LNCaP clone FGC (cell line): ENCODE data around the gene PRDM5.

Experiments
- DNase-seq: peaks from one replicate; pipeline ENCODE4 v3.0.0-alpha.2; 2011; ENCODE audit warnings: low read depth
- H3K4me3 ChIP-seq: 2 replicates; pipeline ENCODE4 v1.5.1; 2011; ENCODE audit warnings: mild to moderate bottlenecking, low read depth, low read length, control low read depth
- TF ChIP-seq, protein P1 (sequence below): IDR thresholded peaks from 2 replicates; pipeline ENCODE4 v1.5.1; 2012; ENCODE audit warnings: mild to moderate bottlenecking; ENCODE audit not compliant: control insufficient read depth, insufficient read depth; ENCODE audit errors: extremely low read depth

Gene PRDM5

DNA sequence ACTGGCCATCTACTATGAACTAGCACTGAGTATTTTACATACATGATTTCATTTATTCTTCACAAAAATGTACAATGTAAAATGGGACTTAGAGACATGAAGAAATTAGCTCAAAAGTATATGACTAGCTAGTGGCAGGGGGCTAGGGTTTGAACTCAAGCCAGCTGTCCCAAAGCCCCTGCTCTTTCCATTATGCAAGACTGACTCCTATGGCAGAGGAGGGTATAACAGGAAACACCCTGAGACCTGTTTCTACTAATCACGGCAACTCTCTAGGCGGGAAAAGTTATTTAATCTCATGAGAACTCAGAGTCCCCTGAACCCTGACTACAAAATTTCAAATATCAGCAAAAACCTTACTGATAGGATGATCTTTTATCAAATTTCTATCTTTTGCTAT is 150.6 kb downstream of the PRDM5 start:
- TF ChIP-seq, protein P1, sequence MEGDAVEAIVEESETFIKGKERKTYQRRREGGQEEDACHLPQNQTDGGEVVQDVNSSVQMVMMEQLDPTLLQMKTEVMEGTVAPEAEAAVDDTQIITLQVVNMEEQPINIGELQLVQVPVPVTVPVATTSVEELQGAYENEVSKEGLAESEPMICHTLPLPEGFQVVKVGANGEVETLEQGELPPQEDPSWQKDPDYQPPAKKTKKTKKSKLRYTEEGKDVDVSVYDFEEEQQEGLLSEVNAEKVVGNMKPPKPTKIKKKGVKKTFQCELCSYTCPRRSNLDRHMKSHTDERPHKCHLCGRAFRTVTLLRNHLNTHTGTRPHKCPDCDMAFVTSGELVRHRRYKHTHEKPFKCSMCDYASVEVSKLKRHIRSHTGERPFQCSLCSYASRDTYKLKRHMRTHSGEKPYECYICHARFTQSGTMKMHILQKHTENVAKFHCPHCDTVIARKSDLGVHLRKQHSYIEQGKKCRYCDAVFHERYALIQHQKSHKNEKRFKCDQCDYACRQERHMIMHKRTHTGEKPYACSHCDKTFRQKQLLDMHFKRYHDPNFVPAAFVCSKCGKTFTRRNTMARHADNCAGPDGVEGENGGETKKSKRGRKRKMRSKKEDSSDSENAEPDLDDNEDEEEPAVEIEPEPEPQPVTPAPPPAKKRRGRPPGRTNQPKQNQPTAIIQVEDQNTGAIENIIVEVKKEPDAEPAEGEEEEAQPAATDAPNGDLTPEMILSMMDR, result peak; percentile 9; the same call in 1 of the 2 replicates
- DNase-seq, result no peak
- no peak overlapping the region for H3K4me3 ChIP-seq

DNA sequence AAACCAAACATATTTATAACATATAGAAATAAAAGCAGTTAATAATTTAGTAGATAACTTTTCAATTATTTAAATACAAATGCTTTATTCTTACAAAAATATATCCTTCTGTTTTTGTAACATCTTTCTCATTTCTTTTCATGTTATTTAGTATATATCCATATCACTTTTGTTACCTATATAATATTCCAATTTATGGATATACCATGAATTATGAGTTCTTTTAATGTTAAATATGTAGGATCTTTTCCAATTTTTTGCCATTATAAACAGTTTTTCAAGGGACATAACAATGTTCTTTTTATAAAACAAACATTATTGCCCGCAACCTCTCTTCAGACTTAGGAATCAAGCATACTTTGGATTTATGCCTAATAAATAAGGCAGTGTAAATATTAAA is 151.6 kb downstream of the PRDM5 start:
- H3K4me3 ChIP-seq, result no peak overlapping the region
- no peak for DNase-seq
- TF ChIP-seq, protein P1, result no peak

DNA sequence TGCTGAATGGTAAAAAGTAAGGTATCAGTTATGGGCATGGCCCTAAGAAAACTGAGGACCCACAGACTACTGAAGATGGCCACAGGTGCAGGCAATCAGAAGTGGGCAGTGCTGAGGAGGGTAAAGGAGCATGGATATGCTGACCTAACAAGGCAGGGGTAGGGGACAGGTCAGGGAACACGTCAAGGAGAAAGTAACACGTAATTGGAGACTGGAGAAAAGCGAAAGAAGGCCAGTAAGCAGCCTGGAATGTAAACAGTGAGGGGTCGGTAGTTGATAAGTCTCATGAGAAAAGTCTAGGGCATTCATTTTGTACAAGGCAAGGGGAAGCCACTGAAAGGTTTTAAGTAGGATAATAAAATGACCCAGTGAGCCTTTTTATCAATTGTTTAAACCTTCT is 153.3 kb downstream of the PRDM5 start:
- TF ChIP-seq, protein P1, result no peak
- no peak for DNase-seq
- H3K4me3 ChIP-seq, result no peak overlapping the region

DNA sequence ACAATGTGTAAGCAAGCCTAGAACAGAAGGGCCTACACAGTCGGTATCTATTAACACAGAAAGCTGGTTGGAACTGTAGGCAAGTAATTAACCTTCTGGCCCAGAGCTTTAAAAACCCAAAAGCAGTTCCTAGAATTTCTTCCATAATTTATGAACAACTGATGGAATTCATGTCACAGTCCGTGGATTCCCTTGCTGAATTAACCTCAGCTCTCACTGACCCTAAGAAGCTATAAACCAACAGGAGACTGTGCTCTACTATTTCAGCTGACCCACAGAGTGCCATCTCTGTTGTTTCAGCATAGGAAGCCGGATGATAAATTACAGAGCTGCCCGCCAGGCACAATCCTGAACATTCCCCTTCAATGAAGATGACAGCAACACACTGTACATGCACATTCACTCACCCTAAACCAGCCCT is 157.3 kb downstream of the PRDM5 start:
- no peak for DNase-seq
- no peak overlapping the region for H3K4me3 ChIP-seq
- TF ChIP-seq, protein P1, result no peak

DNA sequence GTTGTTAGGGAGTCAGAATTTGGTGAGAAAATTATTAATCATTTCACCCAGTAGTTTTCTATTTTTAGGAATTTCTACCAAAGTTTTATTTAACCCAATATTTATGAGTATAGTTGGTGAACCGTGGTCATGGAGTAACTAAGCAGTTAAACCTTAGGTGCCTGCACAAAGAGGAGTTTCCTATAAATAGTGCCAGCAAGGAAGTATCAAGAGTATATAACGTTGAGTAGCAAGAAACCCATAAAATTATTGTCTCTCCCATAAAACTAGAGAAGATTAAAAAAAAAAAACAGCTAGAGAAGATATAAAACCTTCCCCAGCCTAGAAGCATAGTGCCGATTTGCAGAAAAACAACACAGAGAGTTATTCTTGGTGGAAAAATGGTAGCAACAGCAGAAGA is 158.9 kb downstream of the PRDM5 start:
- H3K4me3 ChIP-seq, result no peak overlapping the region
- TF ChIP-seq, protein P1, result no peak
- DNase-seq, result peak; percentile 17

DNA sequence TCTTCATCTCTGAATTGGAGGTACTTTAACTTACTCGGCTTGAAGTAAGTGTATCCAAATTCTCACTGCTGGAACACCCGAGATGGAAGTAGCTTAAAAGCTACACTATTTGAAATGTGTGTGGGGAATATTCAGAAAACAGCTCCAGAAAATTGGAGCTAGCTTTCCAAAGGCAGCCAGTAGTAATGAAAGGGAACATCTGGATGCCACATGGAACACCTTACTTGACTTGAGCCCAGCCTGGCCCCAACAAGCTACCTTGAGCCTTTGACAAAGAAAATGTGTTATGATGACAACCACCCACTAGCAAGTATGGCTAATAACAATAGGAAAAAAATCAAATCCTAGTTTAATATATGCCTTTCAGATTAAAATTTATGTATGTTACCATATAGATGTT is 161.5 kb downstream of the PRDM5 start:
- TF ChIP-seq, protein P1, result no peak
- no peak for DNase-seq
- H3K4me3 ChIP-seq, result no peak overlapping the region

DNA sequence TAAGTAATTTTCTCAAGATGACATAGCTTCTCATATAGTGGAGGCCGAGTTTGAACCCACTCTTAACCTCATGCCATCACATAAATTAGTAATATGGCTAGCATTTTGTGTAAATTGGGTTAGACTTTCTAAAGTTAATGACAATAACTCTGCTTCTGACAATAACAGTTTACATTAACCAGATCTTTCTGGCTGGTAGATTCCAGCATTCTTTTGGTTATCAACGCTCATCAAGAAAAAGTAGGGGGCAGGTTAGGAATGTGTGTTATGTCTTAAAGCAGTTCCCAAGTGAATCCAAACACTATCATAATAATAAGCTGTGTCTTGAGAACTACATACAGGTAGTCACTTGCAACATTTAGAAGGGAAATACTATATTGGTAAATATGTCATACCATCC is 162.5 kb downstream of the PRDM5 start:
- DNase-seq, result no peak
- no peak overlapping the region for H3K4me3 ChIP-seq
- TF ChIP-seq, protein P1, result no peak
